Tongue (tissue), 2 donors: ENCODE measurements around the gene ZP3. TPM values are rescaled to one million over a fixed set of nuclear protein-coding genes. Genes with fewer than 3 reads are reported as not detected.
A peak's percentile ranks its signal among the peaks of the same experiment; 100 is the strongest.
"Not testable (repeated sequence)": the region's sequence is repeated elsewhere in the genome, so short reads cannot be mapped to it uniquely, and the experiment has no call there.

Source experiments
- DNase-seq: peaks from one replicate; pipeline ENCODE4 v3.0.0-alpha.2; 2015
- total RNA-seq: library from RNA; depleted of rRNA; stranded (reverse); fragments of >200 nt; gene quantifications from one replicate; pipeline ENCODE4 v1.2.3, GENCODE V29; 2014

The ZP3 gene
- 2.1 TPM for total RNA-seq

DNA sequence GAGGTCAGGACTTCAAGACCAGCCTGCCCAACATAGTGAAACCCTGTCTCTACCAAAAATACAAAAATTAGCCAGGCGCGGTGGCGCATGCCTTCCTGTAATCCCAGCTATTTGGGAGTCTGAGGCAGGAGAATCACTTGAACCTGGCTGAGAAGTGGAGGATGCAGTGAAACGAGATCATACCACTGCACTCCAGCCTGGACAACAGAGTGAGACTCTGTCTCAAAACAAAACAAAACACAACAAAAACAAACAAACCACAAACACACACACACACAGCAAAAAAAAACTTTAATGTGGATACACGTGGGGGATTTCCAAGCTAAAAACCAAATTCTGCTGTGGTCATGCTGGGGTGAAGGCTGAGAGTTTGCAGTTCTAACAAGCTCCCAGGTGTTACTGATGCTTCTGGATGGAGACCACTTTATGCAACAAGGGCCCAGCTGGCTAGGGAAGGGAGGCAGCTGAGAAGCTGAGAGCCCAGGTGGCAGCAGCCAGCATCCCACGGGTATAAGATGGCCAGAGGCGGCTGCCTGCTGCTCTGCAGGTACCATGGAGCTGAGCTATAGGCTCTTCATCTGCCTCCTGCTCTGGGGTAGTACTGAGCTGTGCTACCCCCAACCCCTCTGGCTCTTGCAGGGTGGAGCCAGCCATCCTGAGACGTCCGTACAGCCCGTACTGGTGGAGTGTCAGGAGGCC, at the start of gene ZP3:
Gene ZP3 (plus strand): TSS at position 538 of the 699 bp plus-strand sequence. CDS start 15 bp downstream, at position 553.
- no peak for DNase-seq

GRCh38 chr7:76375251-76375650, 49.5 kb upstream of the ZP3 start:
- no peak for DNase-seq

DNA sequence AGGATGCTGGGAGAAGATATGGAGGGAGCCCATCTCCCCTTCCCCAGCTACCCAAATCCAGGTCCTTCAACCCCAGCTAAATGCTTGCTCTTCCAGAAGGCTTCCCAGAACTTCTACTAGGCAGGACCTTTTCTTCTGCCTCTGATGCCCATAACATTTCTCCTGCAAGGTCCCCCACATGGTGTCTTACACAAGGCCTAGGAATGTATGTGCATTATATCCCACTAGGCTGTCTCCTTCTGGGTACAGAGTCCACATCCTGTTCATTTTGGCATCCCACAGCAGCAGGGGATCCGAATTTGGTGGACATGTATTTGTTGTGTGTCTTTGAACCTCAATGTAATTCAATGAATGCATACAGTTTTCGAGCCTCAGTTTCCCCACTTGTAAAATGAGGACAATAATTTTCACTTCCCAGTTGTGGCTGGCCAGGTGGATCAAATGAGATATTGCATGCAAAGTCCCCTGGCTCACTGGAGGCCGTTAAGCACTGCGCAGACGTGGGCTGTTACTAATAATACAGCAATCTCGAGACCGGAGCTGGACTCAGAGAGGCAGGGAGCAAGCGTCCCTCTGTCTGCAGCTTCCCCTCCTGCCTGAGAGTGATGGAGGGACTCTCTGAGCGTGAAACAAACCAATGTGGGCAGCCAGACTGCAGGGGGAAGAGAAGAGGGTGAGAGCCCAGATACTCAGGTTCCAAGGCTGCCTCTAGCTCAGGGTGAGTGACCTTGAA, 47.4 kb upstream of the ZP3 start:
- no peak for DNase-seq

DNA sequence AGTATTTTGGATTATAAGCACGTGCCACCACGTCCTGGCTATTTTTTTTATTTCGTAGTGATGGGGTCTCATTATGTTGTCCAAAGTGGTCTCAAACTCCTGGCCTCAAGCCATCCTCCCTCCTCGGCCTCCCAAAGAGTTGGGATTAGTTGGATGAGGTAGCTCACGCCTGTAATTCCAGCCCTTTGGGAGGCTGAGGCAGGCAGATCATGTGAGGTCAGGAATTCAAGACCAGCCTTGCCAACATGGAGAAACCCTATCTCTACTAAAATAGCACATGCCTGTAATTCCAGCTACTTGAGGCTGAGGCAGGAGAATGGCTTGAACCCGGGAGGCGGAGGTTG, 44.2 kb upstream of the ZP3 start:
- DNase-seq = peak; percentile 17

DNA sequence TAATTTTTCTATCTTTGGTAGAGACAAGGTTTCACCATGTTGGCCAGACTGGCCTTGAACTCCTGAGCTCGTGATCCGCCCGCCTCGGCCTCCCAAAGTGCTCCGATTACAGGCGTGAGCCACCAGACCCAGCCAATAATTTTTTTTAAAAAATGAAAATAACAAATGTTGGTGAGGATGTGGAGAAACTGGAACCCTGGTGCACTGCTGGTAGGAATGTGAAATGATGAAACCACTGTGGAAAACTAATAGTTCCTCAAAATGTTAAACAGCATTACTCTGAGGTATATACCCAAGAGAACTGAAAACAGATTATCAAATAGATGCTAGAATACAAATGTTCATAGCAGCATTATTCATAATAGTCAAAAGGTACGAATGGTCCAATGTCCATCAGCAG, 42.9 kb upstream of the ZP3 start:
- DNase-seq = no peak

DNA sequence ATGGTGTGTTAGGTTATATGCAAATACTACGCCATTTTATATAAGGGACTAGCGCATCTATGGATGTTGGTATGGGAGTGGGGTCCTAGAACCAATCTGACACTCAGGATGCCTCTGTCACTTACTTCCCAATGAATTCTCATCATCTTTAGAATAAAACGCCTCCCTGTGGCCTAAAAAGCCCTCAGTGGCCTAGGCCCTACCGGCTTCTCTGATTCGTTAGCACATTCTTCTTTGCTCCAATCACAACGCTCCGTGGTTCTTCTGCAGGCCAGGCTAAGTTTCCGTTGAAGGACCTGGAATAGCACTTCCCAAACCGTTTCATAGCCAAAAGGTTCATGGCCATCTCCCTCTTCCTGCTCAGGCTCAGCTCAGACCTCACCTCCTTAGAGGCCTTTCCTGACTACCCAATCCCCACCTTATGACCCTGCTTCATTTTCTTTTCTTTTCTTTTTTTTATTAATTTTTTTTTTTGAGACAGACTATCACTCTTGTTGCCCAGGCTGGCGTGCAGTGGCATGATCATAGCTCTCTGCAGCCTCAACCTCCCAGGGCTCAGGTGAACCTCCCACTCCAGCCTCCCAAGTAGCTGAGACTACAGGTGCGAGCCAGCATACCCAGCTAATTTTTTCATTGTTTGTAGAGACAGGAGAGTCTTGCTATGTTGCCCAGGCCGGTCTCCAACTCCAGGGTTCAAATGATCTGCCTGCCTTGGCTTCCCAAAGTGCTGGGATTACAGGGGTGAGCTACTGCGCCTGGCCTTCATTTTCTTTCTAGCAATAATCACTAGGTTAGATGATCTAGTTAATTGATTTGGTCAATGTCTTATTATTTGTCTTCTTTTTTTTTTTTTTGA, 41.4 kb upstream of the ZP3 start:
- DNase-seq = no peak

DNA sequence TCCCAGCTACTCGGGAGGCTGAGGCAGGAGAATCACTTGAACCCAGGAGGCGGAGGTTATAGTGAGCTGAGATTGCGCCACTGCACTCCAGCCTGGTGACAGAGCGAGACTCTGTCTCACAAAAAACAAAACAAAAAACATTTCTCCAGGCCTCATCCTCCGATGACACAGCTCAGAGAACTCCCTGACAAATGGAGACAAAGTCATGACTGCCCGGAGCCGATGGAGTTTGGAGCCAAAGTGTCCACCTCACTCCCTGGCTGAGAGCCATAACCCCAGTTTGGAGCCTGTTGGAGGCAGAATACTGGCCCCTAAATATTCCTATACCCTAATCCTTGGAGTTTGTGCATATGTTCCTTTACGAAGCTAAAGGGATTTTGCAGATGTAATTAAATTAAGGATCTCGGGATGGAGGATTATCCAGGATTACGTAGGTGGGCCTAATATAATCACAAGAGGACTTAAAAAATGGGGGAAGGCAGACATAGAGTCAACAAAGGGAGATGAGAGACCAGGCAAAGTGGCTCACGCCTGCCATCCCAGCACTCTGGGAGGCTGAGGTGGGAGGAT, 38.0 kb upstream of the ZP3 start:
- no peak for DNase-seq

DNA sequence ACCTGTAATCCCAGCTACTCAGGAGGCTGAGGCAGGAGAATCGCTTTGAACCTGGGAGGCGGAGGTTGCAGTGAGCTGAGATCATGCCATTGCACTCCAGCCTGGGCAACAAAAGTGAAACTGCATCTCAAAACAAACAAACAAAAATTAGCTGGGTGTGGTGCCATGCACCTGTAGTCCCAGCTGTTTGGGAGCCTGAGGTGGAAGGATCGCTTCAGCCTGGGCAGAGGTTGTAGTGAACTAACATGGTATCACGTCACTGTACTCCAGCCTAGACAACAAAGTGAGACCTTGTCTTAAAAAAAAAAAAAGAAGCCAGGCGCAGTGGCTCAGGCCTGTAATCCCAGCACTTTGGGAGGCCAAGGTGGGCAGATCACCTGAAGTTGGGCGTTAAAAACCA, 37.0 kb upstream of the ZP3 start:
- not testable (repeated sequence) for DNase-seq

DNA sequence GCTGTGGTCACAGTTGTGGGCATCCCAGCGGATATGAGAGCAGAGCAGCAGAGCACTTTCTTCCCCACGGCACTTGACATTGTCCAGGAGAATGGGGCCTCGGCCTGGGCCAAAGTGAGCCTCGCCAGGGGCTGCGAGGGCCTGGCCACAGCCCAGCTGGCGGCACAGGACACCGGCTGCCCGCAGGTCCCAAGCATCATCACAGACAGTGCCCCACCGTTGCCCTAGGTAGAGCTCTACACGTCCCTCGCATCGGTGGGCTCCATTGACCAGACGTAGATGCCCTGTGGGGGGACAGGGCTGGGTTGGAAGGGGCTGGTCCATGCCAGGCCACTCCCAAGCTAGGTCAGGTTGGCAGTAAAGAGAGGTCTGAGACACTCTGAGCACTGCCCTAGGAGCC, 34.7 kb upstream of the ZP3 start:
- DNase-seq = no peak

GRCh38 chr7:76392531-76393115, 32.1 kb upstream of the ZP3 start:
- DNase-seq = no peak

DNA sequence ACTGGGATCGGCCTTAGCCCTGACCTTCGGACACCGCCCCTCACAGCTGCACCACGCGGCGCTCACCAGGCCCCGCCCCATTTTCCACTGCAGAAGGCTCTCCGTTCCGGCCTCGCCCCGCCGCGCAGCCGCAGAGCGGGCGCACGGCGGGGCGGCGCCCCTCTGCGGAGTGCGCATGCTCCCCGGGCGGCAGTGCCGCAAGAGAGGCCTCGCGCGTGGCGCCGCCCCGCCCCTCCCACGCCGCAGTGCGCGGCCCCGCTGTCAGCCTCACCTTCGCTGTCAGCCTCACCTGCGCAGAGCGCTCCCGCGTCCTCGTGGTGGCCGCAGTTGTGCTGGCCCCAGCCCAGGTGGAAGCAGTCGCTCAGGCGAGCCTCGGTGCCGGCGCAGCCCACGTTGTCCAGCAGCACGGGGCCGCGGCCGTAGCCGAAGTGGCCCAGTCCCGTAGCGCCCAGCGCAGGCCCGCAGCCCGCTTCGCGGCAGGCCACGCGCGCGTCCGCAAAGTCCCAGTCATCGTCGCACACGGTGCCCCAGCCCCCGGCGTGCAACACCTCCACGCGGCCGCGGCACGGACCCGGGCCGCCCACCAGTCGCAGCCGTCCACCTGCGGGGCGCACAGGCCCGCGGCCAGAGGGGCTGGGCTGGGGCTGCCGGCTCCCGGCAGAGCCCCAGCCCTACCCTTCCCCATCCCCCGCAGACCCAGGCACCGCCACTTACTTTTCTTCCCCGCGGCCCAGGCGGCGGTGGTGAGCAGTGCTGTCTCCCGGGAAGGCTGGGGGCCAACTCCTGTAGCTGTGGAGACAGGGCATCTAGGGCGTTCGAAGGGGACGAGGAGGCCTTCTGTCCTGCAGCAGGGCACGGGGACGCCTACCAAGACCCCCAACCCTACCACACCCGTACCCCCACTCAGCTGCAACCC, 31.4 kb upstream of the ZP3 start:
- DNase-seq = peak; percentile 98

GRCh38 chr7:76394957-76395356, 29.8 kb upstream of the ZP3 start:
- DNase-seq = no peak

DNA sequence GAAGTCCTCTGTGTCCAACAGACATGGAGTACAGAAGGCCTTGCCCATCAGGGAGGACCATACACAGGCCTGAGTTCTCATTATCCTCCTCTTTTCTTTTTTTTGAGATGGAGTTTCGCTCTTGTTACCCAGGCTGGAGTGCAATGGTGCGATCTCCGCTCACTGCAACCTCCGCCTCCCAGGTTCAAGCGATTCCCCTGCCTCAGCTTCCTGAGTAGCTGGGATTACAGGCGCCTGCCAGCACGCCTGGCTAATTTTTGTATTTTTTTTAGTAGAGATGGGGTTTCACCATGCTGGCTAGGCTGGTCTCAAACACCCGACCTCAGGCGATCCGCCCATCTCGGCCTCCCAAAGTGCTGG, 29.2 kb upstream of the ZP3 start:
- DNase-seq = not testable (repeated sequence)

DNA sequence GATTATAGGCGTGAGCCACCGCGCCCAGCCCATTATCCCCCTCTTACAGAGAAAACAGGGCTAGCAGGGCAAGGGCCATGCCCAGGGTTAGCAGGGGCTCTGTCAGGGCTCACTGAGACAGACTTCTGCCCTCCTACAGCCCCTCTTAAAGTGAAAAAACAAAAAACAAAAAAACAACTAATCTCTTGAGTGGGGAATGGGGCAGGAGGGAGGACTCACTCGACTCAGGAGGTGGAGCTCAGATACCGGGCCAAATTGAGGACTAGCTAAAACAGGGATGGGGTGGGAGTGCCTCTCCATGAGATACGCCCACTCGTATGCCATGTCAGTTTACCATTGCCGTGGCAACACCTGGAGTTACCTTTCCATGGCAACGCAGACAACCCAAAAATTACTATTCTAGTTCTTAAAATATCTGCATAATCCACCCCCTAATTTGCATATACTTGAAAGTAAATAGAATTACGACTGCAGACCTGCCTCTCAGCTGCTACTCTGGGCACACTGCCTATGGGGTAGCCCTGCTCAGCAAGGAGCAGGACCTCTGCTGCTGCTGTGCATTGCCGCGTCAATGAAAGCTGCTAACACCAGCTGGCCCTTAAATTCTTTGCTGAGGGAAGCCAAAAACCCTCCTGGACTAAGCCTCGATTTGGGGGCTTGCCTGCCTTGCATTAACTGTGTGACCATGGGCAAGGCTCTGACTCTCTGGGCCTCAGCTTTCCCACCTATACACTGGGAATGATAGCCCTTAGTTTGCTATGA, 28.6 kb upstream of the ZP3 start:
- DNase-seq = peak; percentile 90

DNA sequence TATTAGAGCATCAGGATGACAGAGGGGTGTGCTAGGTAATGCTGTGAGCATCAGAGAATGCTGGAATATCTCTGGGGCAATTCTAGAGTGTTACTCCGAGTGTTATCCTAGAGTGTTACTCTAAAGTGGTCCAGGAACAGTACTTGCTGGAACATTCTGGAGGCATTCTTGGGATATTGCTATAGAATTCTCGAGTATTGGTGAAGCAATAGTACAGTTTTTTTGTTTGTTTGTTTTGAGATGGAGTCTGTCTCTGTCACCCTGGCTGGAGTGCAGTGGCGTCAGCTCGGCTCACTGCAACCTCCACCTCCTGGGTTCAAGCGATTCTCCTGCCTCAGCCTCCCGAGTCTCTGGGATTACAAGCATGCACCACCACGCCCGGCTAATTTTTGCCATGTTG, 27.9 kb upstream of the ZP3 start:
- no peak for DNase-seq

- DNase-seq = peak; percentile 75
These were observed 27.2 kb upstream of the ZP3 start for GRCh38 chr7:76397409-76398183.

- no peak for DNase-seq
These were observed 24.5 kb upstream of the ZP3 start for GRCh38 chr7:76400248-76400647.

GRCh38 chr7:76403097-76403496, 21.7 kb upstream of the ZP3 start:
- not testable (repeated sequence) for DNase-seq

- no peak for DNase-seq
These were observed 20.8 kb upstream of the ZP3 start for GRCh38 chr7:76403780-76404494.
